ENCODE data around the gene KLHL22. TPM values are rescaled to one million over a fixed set of nuclear protein-coding genes. Genes with fewer than 3 reads are reported as not detected.
"Not testable (repeated sequence)": the region's sequence is repeated elsewhere in the genome, so short reads cannot be mapped to it uniquely, and the experiment has no call there.

Gene KLHL22
- total RNA-seq, 1 donor from 2014 or later, result 5.0 TPM

GRCh38 chr22:20469110-20469868, 26.3 kb downstream of the KLHL22 start:
- ATAC-seq, result no peak

- ATAC-seq, result no peak
These were observed 28.8 kb downstream of the KLHL22 start for GRCh38 chr22:20466659-20467379.

- ATAC-seq, result no peak
These were observed 29.9 kb downstream of the KLHL22 start for GRCh38 chr22:20465759-20466077.

- ATAC-seq, result no peak
These were observed 30.5 kb downstream of the KLHL22 start for GRCh38 chr22:20464912-20465758.

GRCh38 chr22:20464096-20464614, 31.4 kb downstream of the KLHL22 start:
- ATAC-seq, result peak; percentile 53

GRCh38 chr22:20463324-20464095, 32.1 kb downstream of the KLHL22 start:
- ATAC-seq, result peak; percentile 44

- ATAC-seq, result no peak
These were observed 35.7 kb downstream of the KLHL22 start for GRCh38 chr22:20459862-20460261.

- ATAC-seq, result no peak
These were observed 36.4 kb downstream of the KLHL22 start for GRCh38 chr22:20459152-20459542.

GRCh38 chr22:20458530-20459151, 37.0 kb downstream of the KLHL22 start:
- no peak for ATAC-seq

GRCh38 chr22:20457506-20458240, 37.9 kb downstream of the KLHL22 start:
- ATAC-seq, result peak; percentile 20

- no peak for ATAC-seq
These were observed 38.9 kb downstream of the KLHL22 start for GRCh38 chr22:20456722-20457076.

GRCh38 chr22:20456064-20456721, 39.4 kb downstream of the KLHL22 start:
- peak; percentile 78 for ATAC-seq

GRCh38 chr22:20455709-20456063, 39.9 kb downstream of the KLHL22 start:
- ATAC-seq, result no peak

GRCh38 chr22:20453222-20453621, 42.4 kb downstream of the KLHL22 start:
- ATAC-seq, result no peak

- ATAC-seq, result no peak
These were observed 43.7 kb downstream of the KLHL22 start for GRCh38 chr22:20451920-20452319.

- ATAC-seq, result not testable (repeated sequence)
These were observed 44.3 kb downstream of the KLHL22 start for GRCh38 chr22:20451129-20451778.

GRCh38 chr22:20450551-20450906, 45.1 kb downstream of the KLHL22 start:
- peak; percentile 56 for ATAC-seq

- no peak for ATAC-seq
These were observed 45.6 kb downstream of the KLHL22 start for GRCh38 chr22:20449819-20450550.

GRCh38 chr22:20448630-20449029, 47.0 kb downstream of the KLHL22 start:
- no peak for ATAC-seq

Data from esophagus mucosa (tissue), 1 donor.